Caco-2 (cell line): Measurements from ENCODE around the gene ELMOD1. TPM values are rescaled to one million over a fixed set of nuclear protein-coding genes. Genes with fewer than 3 reads are reported as not detected.
A peak's percentile ranks its signal among the peaks of the same experiment; 100 is the strongest.

Source experiments
- BruUV-seq: library from RNA; stranded (reverse); fragments of 400-500 nt; replicated peaks from 2 replicates; lab custom pipeline; 2021; lab: Mats Ljungman, UMichigan
- CTCF ChIA-PET: fragments of 300-600 bp; sonication (Branson Sonifier 250); formaldehyde crosslinking; loops from one replicate; lab custom pipeline; 2022; ENCODE audit warnings: antibody characterized with exemption; lab: Charles Lee
- POLR2A ChIA-PET: fragments of 300-600 bp; sonication (Branson Sonifier 250); formaldehyde crosslinking; loops from one replicate; lab custom pipeline; 2022; ENCODE audit warnings: antibody characterized with exemption; lab: Charles Lee
- DNase-seq, 2 experiments: peaks; one replicate each; pipeline versions ENCODE4 v3.0.0 to v3.0.0-alpha.2; 2020 to 2022
- H3K27me3 ChIP-seq: replicated peaks from 2 replicates; pipeline ENCODE4 v1.6.0; 2011; ENCODE audit warnings: low read length; ENCODE audit not compliant: control insufficient read depth, insufficient read depth
- H3K36me3 ChIP-seq: 2 replicates; pipeline ENCODE4 v1.5.1; 2011; ENCODE audit warnings: low read length; ENCODE audit not compliant: control insufficient read depth, insufficient read depth
- H3K4me1 ChIP-seq: fragments of 250-450 bp; sonication (Bioruptor Pico); 2 replicates; pipeline ENCODE4 v1.5.1; 2020; ENCODE audit warnings: mild to moderate bottlenecking
- H3K4me3 ChIP-seq: 2 replicates; pipeline ENCODE4 v1.5.1; 2011; ENCODE audit warnings: low read depth, mild to moderate bottlenecking, control low read depth, low read length
- H3K9me3 ChIP-seq: fragments of 250-450 bp; sonication (Bioruptor Pico); 2 replicates; pipeline ENCODE4 v1.5.1; 2020; ENCODE audit warnings: mild to moderate bottlenecking, moderate library complexity
- H3K27ac Mint-ChIP-seq: one replicate; pipeline ENCODE4 v1.8.0; 2022; ENCODE audit warnings: mixed read lengths; ENCODE audit not compliant: unreplicated experiment
- H3K27me3 Mint-ChIP-seq: one replicate; pipeline ENCODE4 v1.8.0; 2022; ENCODE audit warnings: mixed read lengths; ENCODE audit not compliant: insufficient read depth, unreplicated experiment
- H3K36me3 Mint-ChIP-seq: one replicate; pipeline ENCODE4 v1.8.0; 2022; ENCODE audit warnings: mild to moderate bottlenecking, mixed read lengths; ENCODE audit not compliant: insufficient read depth, unreplicated experiment
- H3K4me1 Mint-ChIP-seq: one replicate; pipeline ENCODE4 v1.8.0; 2022; ENCODE audit warnings: low read depth, mixed read lengths; ENCODE audit not compliant: unreplicated experiment
- H3K4me3 Mint-ChIP-seq: one replicate; pipeline ENCODE4 v1.8.0; 2022; ENCODE audit warnings: mild to moderate bottlenecking, moderate library complexity, mixed read lengths; ENCODE audit not compliant: unreplicated experiment
- H3K9me3 Mint-ChIP-seq: one replicate; pipeline ENCODE4 v1.8.0; 2022; ENCODE audit warnings: mixed read lengths; ENCODE audit not compliant: unreplicated experiment
- CTCF ChIP-seq, 2 experiments: fragments of 200-600 bp in 1 of 2; IDR thresholded peaks; 1 replicate in 1 of 2; 2 replicates in 1 of 2; pipeline versions ENCODE4 v1.5.1 to v1.8.0; 2011 to 2022; ENCODE audit warnings: antibody characterized with exemption in 1 of 2, control low read depth in 1 of 2, inconsistent platforms in 1 of 2, low read depth in 1 of 2, low read length in 1 of 2, mild to moderate bottlenecking in 1 of 2, moderate library complexity in 1 of 2; ENCODE audit not compliant: insufficient read depth in 1 of 2, severe bottlenecking in 1 of 2, unreplicated experiment in 1 of 2
- intact Hi-C: fragments of 100-400 bp; cut with micrococcal nuclease; formaldehyde crosslinking; loops from one replicate; pipeline ENCODE4 v1.10.0; 2022; ENCODE audit not compliant: unreplicated experiment
- total RNA-seq: library from RNA; stranded (reverse); gene quantifications from 2 replicates; pipeline ENCODE4 v1.2.3, GENCODE V29; 2022

Gene ELMOD1
- total RNA-seq, 1 experiment from 2014 or later: not detected

- no peaks in the 10 kb centered on the region for H3K4me1 ChIP-seq
- H3K9me3 ChIP-seq: no peaks in the 10 kb centered on the region; the same call in 1 of the 2 replicates
- no peaks in the 10 kb centered on the region for H3K36me3 Mint-ChIP-seq
- intact Hi-C loops: no loop called here
- H3K27me3 Mint-ChIP-seq: peaks cover 7% of the 10 kb centered on the region
- H3K27ac Mint-ChIP-seq: no peak overlapping the region
- no peaks in the 10 kb centered on the region for H3K36me3 ChIP-seq
- ChIA-PET POLR2A (no interaction called here), CTCF (no interaction called here)
- peak in 1 of 2 experiments; percentile 42 for DNase-seq
- BruUV-seq: no TSS peak
- peak; percentile 54 to 78 for TF ChIP-seq CTCF (IDR thresholded peaks at IDR 0.05; ENCODE audit: insufficient read depth in 1 of 2, low read depth in 1 of 2, low read length in 1 of 2, severe bottlenecking in 1 of 2, unreplicated experiment in 1 of 2)
- no peaks in the 10 kb centered on the region for H3K9me3 Mint-ChIP-seq
- H3K4me3 Mint-ChIP-seq: no peak overlapping the region
- H3K4me1 Mint-ChIP-seq: no peaks in the 10 kb centered on the region
- no peak overlapping the region for H3K4me3 ChIP-seq
- H3K27me3 ChIP-seq: no peaks in the 10 kb centered on the region
Observed at GRCh38 chr11:107683807-107684206, 92.9 kb downstream of the ELMOD1 start.

- no peaks in the 10 kb centered on the region for H3K36me3 Mint-ChIP-seq
- peaks cover 4% of the 10 kb centered on the region for H3K27me3 Mint-ChIP-seq
- H3K27ac Mint-ChIP-seq: no peak overlapping the region
- no peaks in the 10 kb centered on the region for H3K9me3 Mint-ChIP-seq
- ChIA-PET CTCF (interaction anchor here (0.7 to 2.5 kb wide), 9 partner anchors 15 to 139 kb away, joined by 3 to 36 read pairs (median 6); no protein-coding TSS in a partner anchor), POLR2A (no interaction called here)
- Histone ChIP-seq H3K4me3 (no peak overlapping the region), H3K4me1 (no peaks in the 10 kb centered on the region), H3K27me3 (no peaks in the 10 kb centered on the region), H3K9me3 (no peaks in the 10 kb centered on the region), H3K36me3 (no peaks in the 10 kb centered on the region)
- no peak overlapping the region for H3K4me3 Mint-ChIP-seq
- TF ChIP-seq CTCF (IDR thresholded peaks at IDR 0.05; ENCODE audit: insufficient read depth in 1 of 2, low read depth in 1 of 2, low read length in 1 of 2, severe bottlenecking in 1 of 2, unreplicated experiment in 1 of 2): no peak
- no peaks in the 10 kb centered on the region for H3K4me1 Mint-ChIP-seq
- intact Hi-C loops: loop anchor here (2.0 kb wide), 1 partner anchor 38 kb away; no protein-coding TSS in a partner anchor
- no TSS peak for BruUV-seq
- DNase-seq: no peak
Observed at GRCh38 chr11:107688322-107688918, 97.5 kb downstream of the ELMOD1 start.

- DNase-seq: peak; percentile 78 to 84
- intact Hi-C loops: loop anchor here (1.0 to 2.0 kb wide), 5 partner anchors 39 to 140 kb away; no protein-coding TSS in a partner anchor
- Histone ChIP-seq H3K27me3 (no peaks in the 10 kb centered on the region), H3K4me1 (no peaks in the 10 kb centered on the region), H3K9me3 (no peaks in the 10 kb centered on the region), H3K4me3 (no peak overlapping the region), H3K36me3 (no peaks in the 10 kb centered on the region)
- CTCF ChIA-PET: interaction anchor here (0.7 to 2.5 kb wide), 23 partner anchors 17 to 232 kb away, joined by 3 to 36 read pairs (median 4); partner anchors contain the start of genes ALKBH8, CWF19L2 and ELMOD1
- H3K27me3 Mint-ChIP-seq: peaks cover 4% of the 10 kb centered on the region
- no peak overlapping the region for H3K27ac Mint-ChIP-seq
- BruUV-seq: no TSS peak
- H3K4me1 Mint-ChIP-seq: no peaks in the 10 kb centered on the region
- H3K9me3 Mint-ChIP-seq: no peaks in the 10 kb centered on the region
- TF ChIP-seq CTCF (IDR thresholded peaks at IDR 0.05; ENCODE audit: insufficient read depth in 1 of 2, low read depth in 1 of 2, low read length in 1 of 2, severe bottlenecking in 1 of 2, unreplicated experiment in 1 of 2): peak; percentile 86 to 97
- POLR2A ChIA-PET: no interaction called here
- no peak overlapping the region for H3K4me3 Mint-ChIP-seq
- H3K36me3 Mint-ChIP-seq: no peaks in the 10 kb centered on the region
Observed at GRCh38 chr11:107689317-107690202, 98.6 kb downstream of the ELMOD1 start.
